Epithelial cell of prostate (primary cell): ENCODE measurements around the gene SMARCD2.
"Not testable (repeated sequence)": the region's sequence is repeated elsewhere in the genome, so short reads cannot be mapped to it uniquely, and the experiment has no call there.

Source experiments
- DNase-seq: peaks from one replicate; pipeline ENCODE4 v3.0.0-alpha.2; 2011; ENCODE audit warnings: low read depth, low spot score
- H3K27ac ChIP-seq: fragments of 450-650 bp; 2 replicates; pipeline ENCODE4 v1.5.1; 2017; ENCODE audit warnings: mild to moderate bottlenecking

SMARCD2 gene

DNA sequence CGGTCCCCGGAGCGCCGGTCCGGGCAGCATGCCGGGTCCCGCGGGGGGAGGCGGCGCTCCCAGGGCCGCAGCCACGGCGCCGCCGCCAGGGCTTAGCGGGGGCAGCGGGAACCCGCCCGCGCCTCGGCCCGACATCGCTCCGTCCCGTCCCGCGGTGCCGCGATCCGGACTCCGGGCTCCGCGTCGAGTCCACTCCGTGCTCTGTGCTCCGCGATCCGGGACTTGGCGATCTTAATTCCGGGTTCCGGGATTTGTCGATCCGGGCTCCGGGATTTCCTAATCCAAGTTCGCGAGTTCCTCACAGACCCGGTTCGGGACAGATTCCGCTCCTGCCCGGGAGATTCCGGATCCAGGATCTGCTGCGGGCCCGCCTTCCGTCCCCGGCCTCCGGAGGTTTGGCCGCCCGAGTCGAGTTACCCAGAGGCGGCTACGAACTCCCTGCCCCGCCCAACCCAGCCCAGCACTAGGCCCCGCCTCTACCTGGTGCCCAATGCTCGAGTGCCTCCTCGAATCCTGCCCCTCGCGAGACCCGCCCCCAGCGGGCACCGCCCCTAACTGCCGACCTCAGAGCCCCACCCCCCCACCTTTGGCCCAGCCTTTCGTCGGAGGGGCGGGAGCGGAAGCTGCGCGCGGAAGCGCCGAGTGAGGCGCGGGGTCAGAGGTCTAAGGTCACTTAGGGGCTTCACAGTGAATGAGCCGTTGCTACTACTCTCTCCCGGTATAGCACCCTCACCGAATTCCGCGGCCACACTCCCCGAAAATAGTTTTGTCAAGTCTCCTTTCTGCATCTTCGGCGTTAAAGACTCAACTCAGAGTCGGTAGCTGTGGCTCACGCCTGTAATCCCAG is at the start of gene SMARCD2:
SMARCD2 (minus strand) TSS at position 146 of the 847 bp plus-strand sequence; CDS start at position 135, 11 bp downstream.
- DNase-seq = peak; percentile 96
- H3K27ac ChIP-seq = peak within 1 kb of the TSS; percentile 85

DNA sequence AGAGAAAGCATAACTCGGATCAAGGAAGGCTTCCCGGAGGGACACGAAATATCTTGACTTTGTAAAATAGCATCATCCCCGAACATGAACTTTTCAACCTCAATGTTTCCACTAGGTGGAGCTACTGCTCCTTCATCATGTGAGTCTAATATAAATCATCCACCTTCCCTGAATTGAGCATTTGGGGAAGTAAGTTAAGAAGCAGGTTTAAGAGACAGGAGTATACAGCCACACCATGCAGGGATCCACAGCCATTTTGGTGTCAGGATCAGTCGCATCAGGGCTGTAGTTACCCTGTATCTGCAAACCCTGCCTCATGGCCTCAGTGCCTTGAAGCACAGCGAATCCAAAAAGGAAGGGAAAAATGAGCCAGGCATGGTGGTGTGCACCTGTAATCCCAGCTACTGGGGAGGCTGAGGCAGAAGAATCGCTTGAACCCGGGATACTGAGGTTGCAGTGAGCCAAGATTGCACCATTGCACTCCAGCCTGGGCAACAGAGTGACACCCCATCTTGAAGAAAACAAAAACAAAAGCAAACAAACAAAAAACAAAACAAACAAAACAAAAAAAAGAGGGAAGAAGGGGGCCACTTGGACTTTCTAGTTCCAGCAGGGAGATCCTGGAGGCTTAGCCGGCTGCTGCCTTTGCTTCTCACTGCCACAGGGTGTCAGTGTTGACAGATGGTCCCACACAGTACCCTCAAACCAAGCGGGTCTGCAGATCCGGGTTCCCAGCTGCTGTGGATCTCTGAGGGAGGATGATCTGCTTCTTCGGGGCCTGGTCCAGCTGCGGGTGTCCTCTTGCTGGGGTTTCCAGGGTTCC is 46.8 kb upstream of the SMARCD2 start:
- H3K27ac ChIP-seq, DNase-seq: not testable (repeated sequence)

DNA sequence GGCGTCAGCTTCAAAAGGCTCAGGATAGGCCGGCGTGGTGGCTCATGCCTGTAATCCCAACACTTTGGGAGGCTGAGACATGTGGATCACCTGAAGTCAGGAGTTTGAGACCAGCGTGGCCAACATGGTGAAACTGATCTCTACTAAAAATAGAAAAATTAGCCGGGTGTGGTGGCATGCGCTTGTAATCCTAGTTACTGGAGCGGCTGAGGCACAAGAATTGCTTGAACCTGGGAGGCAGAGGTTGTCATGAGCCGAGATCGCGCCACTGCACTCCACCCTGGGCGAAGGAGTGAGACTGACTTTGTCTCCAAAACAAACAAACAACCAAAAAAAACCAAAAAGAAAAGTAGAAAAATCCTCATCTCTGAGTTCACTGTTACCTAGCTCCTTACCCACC is 42.6 kb upstream of the SMARCD2 start:
- H3K27ac ChIP-seq, DNase-seq: not testable (repeated sequence)

DNA sequence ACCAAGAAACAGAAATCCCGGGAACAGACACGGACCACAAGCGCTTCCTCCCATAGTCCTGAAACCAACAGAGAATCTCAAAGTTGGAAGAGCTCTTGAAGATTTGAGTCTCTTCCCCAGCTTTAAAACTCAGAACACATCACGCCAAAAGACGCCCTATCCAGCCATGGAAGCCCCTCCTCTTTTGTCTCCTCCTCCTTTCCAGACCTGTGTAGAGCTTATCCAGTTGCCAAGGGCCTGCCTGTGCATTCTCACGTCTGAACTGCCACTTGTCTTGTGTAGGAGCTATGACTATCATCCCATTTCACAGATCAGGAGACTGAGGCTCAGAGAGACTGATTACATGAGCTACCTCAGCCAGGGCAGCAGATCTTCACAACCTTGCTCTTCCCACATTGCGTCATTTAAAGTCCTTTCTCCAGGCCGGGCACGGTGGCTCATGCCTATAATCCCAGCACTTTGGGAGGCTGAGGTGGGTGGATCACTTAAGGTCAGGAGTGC is 40.2 kb upstream of the SMARCD2 start:
- DNase-seq, H3K27ac ChIP-seq: not testable (repeated sequence)

DNA sequence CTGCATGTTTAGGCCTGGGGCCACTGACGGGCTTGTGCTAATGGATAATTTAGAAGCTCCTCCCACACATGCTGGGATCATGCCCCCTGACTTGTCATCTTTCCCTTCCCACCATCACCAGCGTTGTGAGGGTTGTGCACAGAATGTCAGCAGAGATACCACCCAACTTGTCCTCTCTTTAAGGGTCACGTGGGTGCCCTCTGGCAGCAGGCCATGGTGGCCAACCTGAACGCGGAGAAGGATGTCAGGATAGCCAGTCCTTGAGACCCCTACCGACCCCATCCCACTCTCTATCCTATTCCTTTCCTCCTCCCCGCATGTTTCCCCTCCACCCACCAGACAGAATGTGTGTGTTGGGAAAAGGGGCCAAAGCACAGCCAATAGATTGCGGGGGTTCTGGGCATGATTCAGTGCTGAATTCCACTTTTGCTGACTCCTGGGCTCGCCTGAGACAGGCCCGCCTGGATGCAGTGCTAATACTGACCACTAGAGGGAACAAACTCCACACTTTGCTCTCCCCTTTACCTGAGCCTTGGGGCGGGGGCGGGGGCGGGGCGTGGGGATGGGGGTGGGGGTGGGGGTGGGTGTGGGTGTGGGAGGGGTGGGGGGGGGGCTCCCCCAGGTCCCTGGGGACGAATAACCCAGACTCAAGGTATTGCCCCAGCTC is 39.6 kb upstream of the SMARCD2 start, which contains the start of gene GH2:
GH2 (minus strand) TSS at position 10 of the 667 bp plus-strand sequence. CDS start 143 bp downstream, outside the sequence.
- DNase-seq = no peak
- H3K27ac ChIP-seq = no peak within 1 kb of the TSS

DNA sequence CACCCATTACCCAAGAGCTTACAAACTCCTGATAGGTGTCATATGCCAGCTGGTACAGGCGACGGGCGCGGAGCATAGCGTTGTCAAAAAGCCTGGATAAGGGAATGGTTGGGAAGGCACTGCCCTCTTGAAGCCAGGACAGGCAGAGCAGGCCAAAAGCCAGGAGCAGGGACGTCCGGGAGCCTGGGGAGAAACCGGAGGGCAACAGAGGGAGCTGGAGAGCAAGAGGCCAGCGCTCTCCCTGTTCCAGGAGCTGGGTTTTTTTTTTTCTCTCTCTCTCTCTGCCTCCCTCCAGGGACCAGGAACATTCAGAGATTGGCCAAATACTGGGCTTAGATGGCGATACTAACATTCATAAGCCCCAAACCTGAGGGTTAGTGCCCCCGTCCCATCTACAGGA is 38.9 kb upstream of the SMARCD2 start:
- not testable (repeated sequence) for H3K27ac ChIP-seq, DNase-seq

DNA sequence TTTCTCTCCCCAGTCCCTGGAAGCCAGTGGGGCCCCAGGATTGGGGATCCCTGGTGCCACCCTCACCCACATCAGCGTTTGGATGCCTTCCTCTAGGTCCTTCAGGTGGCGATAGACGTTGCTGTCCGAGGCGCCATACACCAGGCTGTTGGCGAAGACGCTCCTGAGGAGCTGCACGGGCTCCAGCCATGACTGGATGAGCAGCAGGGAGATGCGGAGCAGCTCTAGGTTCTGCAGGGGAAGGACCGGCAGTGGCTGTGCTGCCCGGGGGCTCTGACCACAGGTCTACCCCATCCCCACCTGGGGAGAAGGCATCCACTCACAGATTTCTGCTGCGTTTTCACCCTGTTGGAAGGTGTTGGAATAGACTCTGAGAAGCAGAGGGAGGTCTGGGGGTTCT is 38.2 kb upstream of the SMARCD2 start:
- no peak overlapping the region for H3K27ac ChIP-seq
- DNase-seq = no peak

DNA sequence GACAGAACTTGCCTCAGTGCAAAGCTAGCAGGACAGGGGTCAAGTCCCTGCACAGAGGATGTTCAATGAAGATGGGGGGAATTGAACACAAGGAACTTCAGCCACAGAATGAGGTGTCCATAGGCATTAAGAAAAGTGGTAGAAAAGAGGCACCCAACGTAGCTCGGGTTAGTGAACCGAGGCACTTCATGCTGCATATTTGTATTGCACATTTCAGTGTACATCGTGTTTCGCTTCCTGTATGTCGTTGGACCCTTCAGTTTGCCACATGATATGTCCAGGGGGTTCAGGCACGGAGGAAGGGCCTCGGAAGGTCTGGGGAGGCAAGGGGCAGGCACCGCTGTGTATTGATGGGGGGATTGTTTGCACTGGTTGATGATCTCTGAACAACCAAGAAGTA is 35.9 kb upstream of the SMARCD2 start:
- not testable (repeated sequence) for DNase-seq, H3K27ac ChIP-seq

DNA sequence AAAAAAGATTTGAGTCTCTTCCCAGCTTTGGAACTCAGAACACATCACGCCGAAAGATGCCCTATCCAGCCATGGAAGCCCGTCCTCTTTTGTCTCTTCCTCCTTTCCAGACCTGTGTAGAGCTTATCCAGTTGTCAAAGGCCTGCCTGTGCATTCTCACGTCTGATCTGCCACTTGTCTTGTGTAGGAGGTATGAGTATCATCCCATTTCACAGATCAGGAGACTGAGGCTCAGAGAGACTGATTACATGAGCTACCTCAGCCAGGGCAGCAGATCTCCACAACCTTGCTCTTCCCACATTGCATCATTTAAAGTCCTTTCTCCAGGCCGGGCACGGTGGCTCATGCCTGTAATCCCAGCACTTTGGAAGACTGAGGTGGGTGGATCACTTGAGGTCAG is 32.2 kb upstream of the SMARCD2 start:
- not testable (repeated sequence) for H3K27ac ChIP-seq, DNase-seq

DNA sequence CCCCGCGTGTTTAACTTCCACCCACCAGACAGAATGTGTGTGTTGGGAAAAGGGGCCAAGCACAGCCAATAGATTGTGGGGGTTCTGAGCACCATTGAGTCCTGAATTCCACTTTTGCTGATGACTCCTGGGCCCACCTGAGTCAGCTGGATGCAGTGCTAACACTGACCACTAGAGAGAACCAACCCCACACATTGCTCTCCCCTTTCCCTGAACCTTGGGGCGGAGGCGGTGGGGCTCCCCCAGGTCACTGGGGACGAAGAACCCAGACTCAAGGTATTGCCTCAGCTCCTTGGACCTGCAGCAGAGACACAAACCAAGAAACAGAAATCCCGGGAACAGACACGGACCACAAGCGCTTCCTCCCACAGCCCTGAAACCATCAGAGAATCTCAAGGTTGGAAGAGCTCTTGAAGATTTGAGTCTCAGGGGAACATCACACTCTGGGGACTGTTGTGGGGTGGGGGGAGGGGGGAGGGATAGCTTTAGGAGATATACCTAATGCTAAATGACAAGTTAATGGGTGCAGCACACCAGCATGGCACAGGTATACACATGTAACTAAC is 31.7 kb upstream of the SMARCD2 start:
- not testable (repeated sequence) for DNase-seq, H3K27ac ChIP-seq

DNA sequence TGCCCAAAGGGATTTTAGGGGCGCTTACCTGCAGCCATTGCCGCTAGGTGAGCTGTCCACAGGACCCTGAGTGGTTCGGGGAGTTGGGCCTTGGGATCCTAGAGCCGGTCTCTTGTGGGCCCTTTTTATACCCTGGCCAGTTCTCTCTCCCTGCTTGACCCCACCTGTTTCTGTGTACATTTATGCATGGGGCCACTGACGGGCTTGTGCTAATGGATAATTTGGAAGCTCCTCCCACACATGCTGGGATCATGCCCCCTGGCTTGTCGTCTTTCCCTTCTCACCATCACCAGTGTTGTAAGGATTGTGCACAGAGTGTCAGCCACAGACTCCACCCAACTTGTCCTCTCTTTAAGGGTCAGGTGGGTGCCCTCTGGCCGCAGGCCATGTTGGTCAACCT is 31.1 kb upstream of the SMARCD2 start, which contains the start of gene CSH2:
CSH2 (minus strand) TSS at position 101 of the 400 bp plus-strand sequence; CDS start at position 38, 63 bp downstream.
- H3K27ac ChIP-seq, DNase-seq: not testable (repeated sequence)

DNA sequence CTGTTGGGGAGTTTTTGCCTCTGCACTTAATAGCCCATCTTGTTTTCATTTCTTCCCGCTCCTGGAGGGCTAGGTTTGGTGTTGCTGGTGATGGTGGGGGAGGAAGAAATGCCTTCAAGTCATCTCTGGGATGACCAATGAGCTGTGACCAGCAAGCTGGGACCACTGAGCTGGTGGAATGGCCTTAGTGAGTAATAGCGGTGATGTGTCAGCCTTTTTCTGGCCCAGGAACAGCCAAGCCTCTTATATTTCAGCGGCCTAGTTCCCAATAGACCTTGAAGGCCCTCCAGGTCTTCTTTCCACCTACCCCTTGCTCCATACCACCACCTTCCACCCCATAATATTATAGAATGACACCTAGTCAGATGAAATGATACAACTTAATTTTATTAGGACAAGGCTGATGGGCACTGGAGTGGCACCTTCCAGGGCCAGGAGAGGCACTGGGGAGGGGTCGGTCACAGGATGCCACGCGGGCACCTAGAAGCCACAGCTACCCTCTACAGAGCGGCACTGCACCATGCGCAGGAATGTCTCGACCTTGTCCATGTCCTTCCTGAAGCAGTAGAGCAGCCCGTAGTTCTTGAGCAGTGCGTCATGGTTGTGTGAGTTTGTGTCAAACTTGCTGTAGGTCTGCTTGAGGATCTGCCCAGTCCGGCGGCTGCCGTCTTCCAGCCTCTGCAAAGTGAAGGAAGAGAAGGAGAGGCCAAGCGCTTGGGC is 29.3 kb upstream of the SMARCD2 start:
- not testable (repeated sequence) for DNase-seq, H3K27ac ChIP-seq

DNA sequence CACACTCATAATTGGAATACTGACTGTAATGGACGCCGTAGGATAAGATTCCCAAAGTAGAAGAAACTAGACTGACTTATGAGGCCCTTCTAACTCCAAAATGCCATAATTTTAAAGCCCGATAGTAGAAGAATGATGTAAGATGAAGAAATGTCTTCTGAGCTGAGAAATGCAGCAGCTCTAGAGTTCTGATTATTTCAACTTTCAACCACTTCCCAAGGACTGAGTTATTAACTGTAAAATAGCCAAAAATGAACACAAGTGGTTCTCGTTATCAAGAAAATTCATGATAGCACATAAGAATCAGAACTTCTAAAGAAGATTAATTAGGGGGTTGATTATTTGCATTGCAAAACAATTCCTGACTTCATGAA is 27.8 kb upstream of the SMARCD2 start:
- H3K27ac ChIP-seq, DNase-seq: not testable (repeated sequence)

DNA sequence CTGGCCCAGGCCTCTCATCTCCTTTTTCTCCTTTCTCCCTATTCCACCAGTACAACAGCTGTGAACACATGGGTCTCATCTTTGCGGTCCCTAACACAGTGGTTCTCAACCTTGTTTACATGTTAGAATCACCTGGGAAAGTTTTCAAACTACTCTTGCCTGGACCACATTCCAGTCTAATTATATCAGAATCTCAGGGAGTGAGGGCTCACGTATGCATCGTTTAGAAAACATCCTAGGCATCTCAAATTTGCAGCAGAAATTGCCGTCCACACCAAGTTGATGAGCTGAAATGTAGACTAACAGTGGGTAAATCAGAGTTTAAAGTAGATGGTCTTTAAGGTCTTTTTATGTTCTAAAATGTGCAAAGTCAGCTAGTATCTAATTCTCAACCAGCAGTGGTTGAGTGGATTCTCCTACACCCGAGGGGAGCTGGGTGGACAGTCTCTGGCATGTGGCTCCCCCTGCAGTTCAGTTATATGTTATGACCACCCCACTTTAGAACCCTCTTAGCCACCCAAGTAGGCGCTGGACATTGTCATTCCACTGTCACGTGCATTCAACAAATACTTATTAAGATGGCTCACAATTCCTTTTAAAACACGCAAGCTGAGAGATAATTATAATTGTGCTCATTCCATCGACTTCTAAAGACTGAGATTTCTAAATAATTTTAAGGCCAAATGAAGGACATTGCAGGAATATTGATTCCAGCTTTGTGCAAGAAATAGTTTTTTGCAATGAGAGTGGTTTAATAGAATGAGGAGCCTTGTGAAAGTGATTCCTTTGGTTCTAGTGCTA is 27.2 kb upstream of the SMARCD2 start:
- not testable (repeated sequence) for H3K27ac ChIP-seq, DNase-seq

DNA sequence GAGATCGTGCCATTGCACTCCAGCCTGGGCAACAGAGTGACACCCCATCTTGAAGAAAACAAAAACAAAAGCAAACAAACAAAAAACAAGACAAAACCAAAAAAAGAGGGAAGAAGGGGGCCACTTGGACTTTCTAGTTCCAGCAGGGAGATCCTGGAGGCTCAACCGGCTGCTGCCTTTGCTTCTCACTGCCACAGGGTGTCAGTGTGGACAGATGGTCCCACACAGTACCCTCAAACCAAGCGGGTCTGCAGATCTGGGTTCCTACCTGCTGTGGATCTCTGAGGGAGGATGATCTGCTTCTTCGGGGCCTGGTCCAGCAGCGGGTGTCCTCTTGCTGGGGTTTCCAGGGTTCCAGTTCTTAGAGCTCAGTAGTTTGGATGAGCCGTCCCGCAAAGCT is 24.1 kb upstream of the SMARCD2 start:
- not testable (repeated sequence) for H3K27ac ChIP-seq, DNase-seq

DNA sequence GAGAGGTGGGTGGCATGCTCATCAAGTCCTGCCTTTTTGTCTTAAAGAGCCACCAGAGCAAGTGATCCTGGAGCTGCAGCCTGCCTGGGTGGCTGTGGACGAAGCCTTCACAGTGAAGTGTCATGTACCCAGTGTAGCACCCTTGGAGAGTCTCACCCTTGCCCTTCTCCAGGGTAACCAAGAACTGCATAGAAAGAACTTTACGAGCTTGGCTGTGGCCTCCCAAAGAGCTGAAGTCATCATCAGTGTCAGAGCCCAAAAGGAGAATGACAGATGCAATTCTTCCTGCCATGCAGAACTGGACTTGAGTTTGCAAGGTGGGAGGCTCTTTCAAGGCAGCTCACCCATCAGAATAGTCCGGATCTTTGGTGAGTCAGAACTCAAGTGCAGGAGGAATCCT is 16.8 kb upstream of the SMARCD2 start:
- DNase-seq = no peak
- H3K27ac ChIP-seq = no peak overlapping the region

DNA sequence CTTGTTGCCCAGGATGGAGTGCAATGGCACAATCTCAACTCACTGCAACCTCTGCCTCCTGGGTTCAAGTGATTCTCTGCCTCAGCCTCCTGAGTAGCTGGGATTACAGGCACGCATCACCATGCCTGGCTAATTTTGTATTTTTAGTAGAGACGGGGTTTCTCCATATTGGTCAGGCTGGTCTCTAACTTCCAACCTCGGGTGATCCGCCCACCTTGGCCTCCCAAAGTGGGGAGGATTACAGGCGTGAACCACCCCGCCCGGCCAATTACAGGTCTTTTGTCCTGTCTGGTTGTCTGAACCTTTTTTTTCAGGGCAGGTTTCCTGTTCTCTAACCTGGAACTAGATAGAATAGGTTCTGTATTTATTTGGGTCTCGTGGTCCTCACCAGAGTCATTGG is 13.9 kb upstream of the SMARCD2 start:
- not testable (repeated sequence) for DNase-seq, H3K27ac ChIP-seq

DNA sequence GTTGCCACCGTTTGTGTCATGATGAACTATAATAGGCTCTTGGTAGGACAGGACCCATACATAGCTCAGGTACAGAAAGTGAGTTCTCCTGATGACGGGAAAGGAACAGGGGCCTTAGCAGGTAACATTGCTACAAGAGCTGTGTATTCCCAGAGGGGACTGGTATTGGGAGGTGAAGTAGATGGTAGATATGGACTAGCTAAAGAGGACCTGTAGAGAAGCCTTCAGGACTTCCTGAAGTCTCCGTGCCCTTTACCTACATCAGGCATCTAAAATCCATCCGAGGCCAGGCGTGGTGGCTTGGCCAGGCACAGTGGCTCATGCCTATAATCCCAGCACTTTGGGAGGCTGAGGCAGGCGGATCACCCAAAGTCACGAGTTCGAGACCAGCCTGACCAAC is 12.7 kb upstream of the SMARCD2 start:
- no peak for DNase-seq
- H3K27ac ChIP-seq = no peak overlapping the region
